Endothelial cell of umbilical vein (primary cell): ENCODE data around the gene UBE2E1. TPM values are rescaled to one million over a fixed set of nuclear protein-coding genes. Genes with fewer than 3 reads are reported as not detected.

ENCODE experiments used
- BruUV-seq: library from RNA; stranded (reverse); fragments of 400-500 nt; replicated peaks from 2 replicates; lab custom pipeline; 2021; lab: Mats Ljungman, UMichigan
- CTCF ChIA-PET: fragments of 300-600, 350-600 bp; sonication (Branson Sonifier 250); formaldehyde crosslinking; loops from one replicate; lab custom pipeline; 2021; ENCODE audit warnings: antibody characterized with exemption, inconsistent platforms; lab: Charles Lee
- POLR2A ChIA-PET: fragments of 300-600, 350-600 bp; sonication (Branson Sonifier 250); formaldehyde crosslinking; loops from one replicate; lab custom pipeline; 2021; ENCODE audit warnings: antibody characterized with exemption, inconsistent platforms; lab: Charles Lee
- DNase-seq: peaks from one replicate; pipeline ENCODE4 v3.0.0-alpha.2; 2011; ENCODE audit warnings: low read depth, low spot score
- FAIRE-seq: peaks from 2 replicates; lab custom pipeline; 2011; peaks lifted over from hg19 to GRCh38; lab: Jason Lieb, UNC
- H2AFZ ChIP-seq: 2 replicates; pipeline ENCODE4 v1.6.0; 2012; ENCODE audit warnings: low read depth, low read length, control low read depth, inconsistent platforms
- H3K27ac ChIP-seq: 2 replicates; pipeline ENCODE4 v1.5.1; 2011; ENCODE audit warnings: low read depth, mild to moderate bottlenecking, control low read depth, low read length, moderate library complexity; ENCODE audit not compliant: insufficient read depth
- H3K27me3 ChIP-seq, 2 experiments: 2 replicates each; pipeline versions ENCODE4 v1.6.0 to v1.6.1; 2011; ENCODE audit warnings: low read length in 2 of 2, mixed read lengths in 1 of 2; ENCODE audit not compliant: control insufficient read depth in 2 of 2, insufficient read depth in 2 of 2
- H3K36me3 ChIP-seq, 2 experiments: 2 replicates in 1 of 2; 3 replicates in 1 of 2; pipeline ENCODE4 v1.5.1; 2011; ENCODE audit warnings: low read length in 2 of 2, mild to moderate bottlenecking in 1 of 2, moderate library complexity in 1 of 2; ENCODE audit not compliant: control insufficient read depth in 2 of 2, insufficient read depth in 2 of 2; ENCODE audit errors: extremely low read depth in 1 of 2
- H3K4me1 ChIP-seq: 3 replicates; pipeline ENCODE4 v1.5.1; 2011; ENCODE audit warnings: mild to moderate bottlenecking, low read length; ENCODE audit not compliant: control insufficient read depth, insufficient read depth; ENCODE audit errors: extremely low read depth
- H3K4me2 ChIP-seq: 2 replicates; pipeline ENCODE4 v1.6.1; 2011; ENCODE audit warnings: low read length, control low read depth, mixed read lengths; ENCODE audit not compliant: insufficient read depth
- H3K4me3 ChIP-seq, 3 experiments: fragments of 200-600 bp in 1 of 3; sonication (generic), shearing (Covaris generic) in 1 of 3; replicated peaks in 1 of 3; 2 replicates each; pipeline ENCODE4 v1.5.1; 2011 to 2016; ENCODE audit warnings: control low read depth in 3 of 3, low read length in 3 of 3, mild to moderate bottlenecking in 2 of 3, inconsistent platforms in 1 of 3, low read depth in 1 of 3, moderate library complexity in 1 of 3; ENCODE audit not compliant: insufficient read depth in 1 of 3
- H3K79me2 ChIP-seq: 2 replicates; pipeline ENCODE4 v1.6.0; 2012; ENCODE audit warnings: low read length, inconsistent platforms; ENCODE audit not compliant: control insufficient read depth, insufficient read depth
- H3K9ac ChIP-seq: replicated peaks from 2 replicates; pipeline ENCODE3; 2011; ENCODE audit warnings: low read length, control low read depth; ENCODE audit not compliant: insufficient read depth; ENCODE audit errors: extremely low read depth
- H3K9me1 ChIP-seq: replicated peaks from 3 replicates; pipeline ENCODE4 v1.6.0; 2011; ENCODE audit warnings: mild to moderate bottlenecking, low read length; ENCODE audit not compliant: control insufficient read depth, insufficient read depth; ENCODE audit errors: extremely low read depth
- H3K9me3 ChIP-seq: replicated peaks from 2 replicates; pipeline ENCODE4 v1.5.1; 2012; ENCODE audit warnings: low read length, inconsistent platforms; ENCODE audit not compliant: control insufficient read depth, insufficient read depth
- H4K20me1 ChIP-seq: replicated peaks from 2 replicates; pipeline ENCODE3; 2011; ENCODE audit warnings: mild to moderate bottlenecking, low read length; ENCODE audit not compliant: control insufficient read depth, insufficient read depth; ENCODE audit errors: extremely low read depth
- CTCF ChIP-seq, 2 donors: IDR thresholded peaks; 1 replicate in 1 of 2; 2 replicates in 1 of 2; pipeline ENCODE4 v1.5.1; 2011; ENCODE audit warnings: low read length in 2 of 2, mild to moderate bottlenecking in 2 of 2, moderate library complexity in 2 of 2, control low read depth in 1 of 2, inconsistent platforms in 1 of 2, low read depth in 1 of 2; ENCODE audit not compliant: insufficient read depth in 1 of 2; ENCODE audit errors: extremely low read depth in 1 of 2
- EZH2 ChIP-seq: IDR thresholded peaks from 2 replicates; pipeline ENCODE4 v1.6.1; 2012; ENCODE audit warnings: borderline replicate concordance, low read depth, mild to moderate bottlenecking, moderate library complexity, low read length, inconsistent platforms; ENCODE audit not compliant: severe bottlenecking
- FOS ChIP-seq: IDR thresholded peaks from 2 replicates; pipeline ENCODE4 v1.6.1; 2011; ENCODE audit warnings: mild to moderate bottlenecking, low read length, moderate library complexity, borderline replicate concordance; ENCODE audit not compliant: insufficient read depth
- JUN ChIP-seq: IDR thresholded peaks from 2 replicates; pipeline ENCODE4 v1.6.1; 2011; ENCODE audit warnings: borderline replicate concordance, low read depth; ENCODE audit not compliant: insufficient read length, insufficient read depth
- MAX ChIP-seq: IDR thresholded peaks from 2 replicates; pipeline ENCODE4 v1.6.1; 2011; ENCODE audit not compliant: insufficient read depth, insufficient read length
- MYC ChIP-seq: IDR thresholded peaks from one replicate; pipeline ENCODE4 v1.6.1; 2011; ENCODE audit warnings: mild to moderate bottlenecking, low read depth, low read length
- dilution Hi-C: fragments of 300-500 bp; cut with MboI; formaldehyde crosslinking; loops from one replicate; pipeline ENCODE4 v1.15.0; 2019; ENCODE audit warnings: low sequenced_read_pairs; ENCODE audit not compliant: extremely low pct_ligation_motif_present
- intact Hi-C: fragments of 100-400 bp; cut with micrococcal nuclease; formaldehyde crosslinking; loops from one replicate; pipeline ENCODE4 v1.10.0; 2022
- polyA plus RNA-seq, 4 experiments: library from polyadenylated mRNA; depleted of rRNA in 3 of 4; stranded (reverse) in 3 of 4; unstranded in 1 of 4; fragments of >200 nt; gene quantifications; 2 replicates each; pipeline versions ENCODE4 v1.2.1 to v1.2.3, GENCODE V29; 2011 to 2012; ENCODE audit warnings: missing spikeins in 1 of 4
- total RNA-seq: library from RNA; stranded (reverse); gene quantifications from 2 replicates; pipeline ENCODE4 v1.2.3, GENCODE V29; 2021

Gene UBE2E1
- total and polyA plus RNA-seq, 2 donors (not counting 3 experiments of a cell fraction or from before 2014, with no cell fraction given) = 72.7 to 114 TPM

GRCh38 chr3:23835802-23836201, 30.0 kb downstream of the UBE2E1 start:
- H3K27me3 ChIP-seq = no peaks in the 10 kb centered on the region
- H3K4me3 ChIP-seq = no peak overlapping the region
- intact Hi-C loops (no loop called here), dilution Hi-C loops (no loop called here)
- H3K79me2 ChIP-seq = peaks cover 61% of the 10 kb centered on the region
- FAIRE-seq = no peak
- no peak overlapping the region for H3K4me2 ChIP-seq
- no TSS peak for BruUV-seq
- no peak overlapping the region for H2AFZ ChIP-seq
- peak; percentile 55 for DNase-seq
- no peaks in the 10 kb centered on the region for H3K4me1 ChIP-seq
- H3K9ac ChIP-seq = no peak overlapping the region
- H3K9me1 ChIP-seq = no peaks in the 10 kb centered on the region
- no peak overlapping the region for H3K27ac ChIP-seq
- CTCF ChIA-PET = interaction anchor here (1.1 to 4.2 kb wide), 6 partner anchors 8 to 53 kb away, joined by 3 to 49 read pairs (median 6); no protein-coding TSS in a partner anchor
- peaks cover 7% of the 10 kb centered on the region for H4K20me1 ChIP-seq
- no peaks in the 10 kb centered on the region for H3K36me3 ChIP-seq
- TF ChIP-seq CTCF (IDR thresholded peaks at IDR 0.05; ENCODE audit: extremely low read depth in 1 of 2, insufficient read depth in 1 of 2, low read depth in 1 of 2, low read length in 2 of 2) (no peak), JUN (no peak), EZH2 (no peak), MYC (no peak), FOS (no peak), MAX (no peak)
- no peaks in the 10 kb centered on the region for H3K9me3 ChIP-seq
- POLR2A ChIA-PET = no interaction called here
